ENCODE data around the gene UAP1L1. TPM values are rescaled to one million over a fixed set of nuclear protein-coding genes. Genes with fewer than 3 reads are reported as not detected.
A peak's percentile ranks its signal among the peaks of the same experiment; 100 is the strongest.

The UAP1L1 gene
- total and polyA plus RNA-seq, 9 of the 15 experiments (the other 6 are each of a cell fraction or from before 2014, with no cell fraction given) = 0.20 to 8.6 (median 3.7) TPM

DNA sequence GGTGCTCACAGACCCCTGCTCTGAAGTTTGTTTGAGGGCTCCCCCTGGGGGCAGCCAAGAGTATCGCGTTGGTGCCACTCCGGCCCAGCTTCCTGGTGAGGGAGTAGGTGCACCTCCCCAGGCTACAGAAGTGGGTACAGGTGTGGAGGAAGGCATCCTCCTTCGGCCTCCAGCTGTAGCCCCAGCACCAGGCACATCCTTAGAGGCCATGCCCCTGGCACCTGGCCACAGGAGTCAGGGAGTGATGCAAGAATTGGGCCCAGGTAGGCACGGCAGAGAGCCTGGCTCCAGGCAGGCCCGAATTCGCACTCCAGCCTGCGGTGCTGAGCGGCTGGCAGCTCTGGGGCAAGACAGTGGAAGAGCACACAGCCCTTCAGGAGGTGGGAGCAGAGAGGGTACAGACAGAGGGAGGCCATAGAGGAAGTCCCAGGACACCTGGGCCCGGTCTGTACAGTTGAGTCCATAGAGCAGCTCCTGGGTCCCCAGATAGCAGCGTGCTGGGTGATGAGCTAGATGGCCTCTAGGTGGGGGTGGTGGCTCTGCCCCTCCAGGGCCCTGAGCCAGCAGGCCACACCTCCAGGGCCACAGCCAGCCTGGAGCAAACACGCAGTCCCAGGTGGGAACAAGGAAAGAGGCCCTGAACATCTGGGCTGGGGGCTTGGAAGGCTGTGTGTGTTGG lies 9.3 kb upstream of the UAP1L1 start (continued):
- TF ChIP-seq JUND (IDR thresholded peaks at IDR 0.05; ENCODE audit: borderline replicate concordance, low read depth, low read length) (peak; percentile 20; the same call in 1 of the 2 replicates), JUND (tag; IDR thresholded peaks at IDR 0.05; ENCODE audit: borderline replicate concordance, low read depth, low read length) (no peak), NCOR1 (IDR thresholded peaks at IDR 0.05) (no peak), ZFX (CRISPR knock-in tag; IDR thresholded peaks at IDR 0.05) (peak; percentile 61), ZNF384 (IDR thresholded peaks at IDR 0.05; ENCODE audit: low read depth, low read length) (0 out of 2 replicates have a peak, but pooled peaks have one; percentile 83), HMGN3 (IDR thresholded peaks at IDR 0.05; ENCODE audit: borderline replicate concordance, extremely low read depth, insufficient read length, low read depth, low read length) (no peak), CBFA2T3 (IDR thresholded peaks at IDR 0.05) (0 out of 2 replicates have a peak, but pooled peaks have one; percentile 8), CEBPB (tag; IDR thresholded peaks at IDR 0.05) (peak; percentile 64), SIN3A (IDR thresholded peaks at IDR 0.05; ENCODE audit: borderline replicate concordance in 2 of 2, control insufficient read depth in 1 of 2, low read depth in 2 of 2, low read length in 2 of 2) (peak in 1 of 2 experiments; percentile 49; a peak in 1 of 4 replicates), RB1 (IDR thresholded peaks at IDR 0.05; ENCODE audit: low read depth) (peak; percentile 12; the same call in 1 of the 2 replicates), NRF1 (conservative IDR thresholded peaks at IDR 0.05 in 1 of 2, IDR thresholded peaks at IDR 0.05 in 1 of 2) (peak in 1 of 2 experiments; percentile 17; a peak in 1 of 4 replicates), ARID4B (CRISPR knock-in tag; IDR thresholded peaks at IDR 0.05) (peak; percentile 53; the same call in 1 of the 2 replicates), ZHX1 (conservative IDR thresholded peaks at IDR 0.05; ENCODE audit: low read length) (no peak), ZNF584 (CRISPR knock-in tag; IDR thresholded peaks at IDR 0.05; ENCODE audit: low read depth) (no peak), DNMT1 (IDR thresholded peaks at IDR 0.05) (0 out of 2 replicates have a peak, but pooled peaks have one; percentile 52)
- TF ChIP-seq, protein P1, sequence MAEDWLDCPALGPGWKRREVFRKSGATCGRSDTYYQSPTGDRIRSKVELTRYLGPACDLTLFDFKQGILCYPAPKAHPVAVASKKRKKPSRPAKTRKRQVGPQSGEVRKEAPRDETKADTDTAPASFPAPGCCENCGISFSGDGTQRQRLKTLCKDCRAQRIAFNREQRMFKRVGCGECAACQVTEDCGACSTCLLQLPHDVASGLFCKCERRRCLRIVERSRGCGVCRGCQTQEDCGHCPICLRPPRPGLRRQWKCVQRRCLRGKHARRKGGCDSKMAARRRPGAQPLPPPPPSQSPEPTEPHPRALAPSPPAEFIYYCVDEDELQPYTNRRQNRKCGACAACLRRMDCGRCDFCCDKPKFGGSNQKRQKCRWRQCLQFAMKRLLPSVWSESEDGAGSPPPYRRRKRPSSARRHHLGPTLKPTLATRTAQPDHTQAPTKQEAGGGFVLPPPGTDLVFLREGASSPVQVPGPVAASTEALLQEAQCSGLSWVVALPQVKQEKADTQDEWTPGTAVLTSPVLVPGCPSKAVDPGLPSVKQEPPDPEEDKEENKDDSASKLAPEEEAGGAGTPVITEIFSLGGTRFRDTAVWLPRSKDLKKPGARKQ (CRISPR knock-in tag; IDR thresholded peaks at IDR 0.05) = no peak

All from K562 (cell line).